Measurements from ENCODE around the gene CDCP2.

CDCP2 gene

DNA sequence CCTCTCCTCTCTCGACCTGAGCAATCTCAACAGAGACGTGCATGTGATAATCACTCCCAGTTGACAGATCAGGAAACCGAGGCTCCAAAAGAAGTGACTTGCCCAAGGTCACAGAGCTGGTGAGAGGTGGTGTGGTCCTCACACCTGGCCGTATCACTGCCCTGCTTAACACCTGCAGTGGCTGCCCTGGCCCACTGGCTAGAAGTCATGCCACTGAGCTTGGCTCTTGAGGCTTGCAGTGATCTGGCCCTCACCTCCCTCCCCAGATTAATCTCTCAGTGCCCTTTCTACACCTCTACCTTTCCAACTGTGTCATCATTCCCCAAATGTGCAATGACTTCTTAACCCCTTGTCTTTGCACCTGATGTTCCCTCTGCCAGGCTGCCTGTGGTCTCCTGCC, 38.8 kb downstream of the CDCP2 start:
- no peak overlapping the region for H3K27ac ChIP-seq (ENCODE audit: low read depth, low read length)

GRCh38 chr1:54112705-54113368, 40.0 kb downstream of the CDCP2 start:
- no peaks in the 10 kb centered on the region for H3K36me3 ChIP-seq (ENCODE audit: insufficient read depth, low read length)
- peaks cover 11% of the 10 kb centered on the region for H3K4me1 ChIP-seq (ENCODE audit: control insufficient read depth, insufficient read depth, low read length, unreplicated experiment)
- no peaks in the 10 kb centered on the region for H3K27me3 ChIP-seq (ENCODE audit: insufficient read depth, low read length)
- no peak overlapping the region for H2AFZ ChIP-seq (ENCODE audit: low read length, unreplicated experiment)
- no peaks in the 10 kb centered on the region for H3K79me2 ChIP-seq (ENCODE audit: control insufficient read depth, insufficient read depth, low read length, unreplicated experiment)
- H3K27ac ChIP-seq (ENCODE audit: low read depth, low read length) = no peak overlapping the region
- no peak overlapping the region for H3K4me3 ChIP-seq (ENCODE audit: low read depth, low read length)

More for the DNA sequence above, 38.8 kb downstream of the CDCP2 start:
- Histone ChIP-seq H3K27me3 (ENCODE audit: insufficient read depth, low read length) (no peaks in the 10 kb centered on the region), H2AFZ (ENCODE audit: low read length, unreplicated experiment) (no peak overlapping the region), H3K79me2 (ENCODE audit: control insufficient read depth, insufficient read depth, low read length, unreplicated experiment) (no peaks in the 10 kb centered on the region), H3K36me3 (ENCODE audit: insufficient read depth, low read length) (no peaks in the 10 kb centered on the region), H3K4me3 (ENCODE audit: low read depth, low read length) (no peak overlapping the region), H3K4me1 (ENCODE audit: control insufficient read depth, insufficient read depth, low read length, unreplicated experiment) (peaks cover 22% of the 10 kb centered on the region)

- Histone ChIP-seq H3K79me2 (ENCODE audit: control insufficient read depth, insufficient read depth, low read length, unreplicated experiment) (no peaks in the 10 kb centered on the region), H3K27ac (ENCODE audit: low read depth, low read length) (no peak overlapping the region), H3K4me1 (ENCODE audit: control insufficient read depth, insufficient read depth, low read length, unreplicated experiment) (peaks cover 4% of the 10 kb centered on the region), H3K36me3 (ENCODE audit: insufficient read depth, low read length) (no peaks in the 10 kb centered on the region), H3K4me3 (ENCODE audit: low read depth, low read length) (no peak overlapping the region), H2AFZ (ENCODE audit: low read length, unreplicated experiment) (no peak overlapping the region), H3K27me3 (ENCODE audit: insufficient read depth, low read length) (no peaks in the 10 kb centered on the region)
Observed at GRCh38 chr1:54112027-54112426, 40.8 kb downstream of the CDCP2 start.

DNA sequence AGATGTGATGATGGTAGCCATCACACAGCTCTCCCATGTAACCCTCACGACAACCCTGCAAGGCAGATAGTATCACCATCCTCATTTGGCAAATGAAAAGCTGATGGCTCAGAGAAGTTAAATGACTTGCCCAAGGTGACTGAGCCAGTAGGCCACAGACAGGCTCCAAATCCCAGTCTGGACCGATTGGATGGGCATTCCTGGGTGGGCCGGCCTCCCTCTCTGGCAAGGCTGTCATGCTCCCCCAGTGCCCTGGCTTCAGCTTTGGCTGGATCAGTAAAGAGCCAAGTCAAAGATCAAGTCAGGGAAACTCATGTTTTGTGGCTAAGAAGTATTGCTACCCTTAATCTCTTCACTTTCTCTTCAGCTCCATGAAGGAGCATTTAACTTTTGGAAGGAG, 41.2 kb downstream of the CDCP2 start:
- Histone ChIP-seq H2AFZ (ENCODE audit: low read length, unreplicated experiment) (no peak overlapping the region), H3K36me3 (ENCODE audit: insufficient read depth, low read length) (no peaks in the 10 kb centered on the region), H3K4me3 (ENCODE audit: low read depth, low read length) (no peak overlapping the region), H3K79me2 (ENCODE audit: control insufficient read depth, insufficient read depth, low read length, unreplicated experiment) (no peaks in the 10 kb centered on the region), H3K27me3 (ENCODE audit: insufficient read depth, low read length) (no peaks in the 10 kb centered on the region), H3K27ac (ENCODE audit: low read depth, low read length) (no peak overlapping the region), H3K4me1 (ENCODE audit: control insufficient read depth, insufficient read depth, low read length, unreplicated experiment) (peaks cover 4% of the 10 kb centered on the region)

DNA sequence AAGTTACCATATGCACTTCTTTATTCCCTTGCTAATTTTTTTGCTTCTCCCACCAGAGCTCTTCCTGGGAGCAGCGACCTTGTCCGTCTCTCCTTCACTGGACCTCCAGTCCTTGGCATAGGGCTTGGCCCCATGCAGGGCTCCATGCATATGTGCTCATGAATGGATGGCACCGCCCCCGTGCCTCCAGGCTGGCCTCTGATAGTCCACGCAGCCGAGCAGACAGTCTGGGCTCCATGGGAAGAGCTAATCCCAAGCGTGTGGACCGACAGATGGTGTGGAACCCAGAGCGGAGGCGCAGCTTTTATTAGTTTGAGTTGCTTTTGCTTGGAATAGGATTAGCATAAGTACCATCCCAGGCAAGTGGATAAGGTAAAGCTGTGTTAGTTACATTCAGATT, 41.8 kb downstream of the CDCP2 start:
- H3K79me2 ChIP-seq (ENCODE audit: control insufficient read depth, insufficient read depth, low read length, unreplicated experiment) = no peaks in the 10 kb centered on the region
- H3K36me3 ChIP-seq (ENCODE audit: insufficient read depth, low read length) = no peaks in the 10 kb centered on the region
- peaks cover 4% of the 10 kb centered on the region for H3K4me1 ChIP-seq (ENCODE audit: control insufficient read depth, insufficient read depth, low read length, unreplicated experiment)
- H3K27me3 ChIP-seq (ENCODE audit: insufficient read depth, low read length) = no peaks in the 10 kb centered on the region
- H3K27ac ChIP-seq (ENCODE audit: low read depth, low read length) = no peak overlapping the region
- H2AFZ ChIP-seq (ENCODE audit: low read length, unreplicated experiment) = no peak overlapping the region
- no peak overlapping the region for H3K4me3 ChIP-seq (ENCODE audit: low read depth, low read length)

- Histone ChIP-seq H2AFZ (ENCODE audit: low read length, unreplicated experiment) (no peak overlapping the region), H3K27me3 (ENCODE audit: insufficient read depth, low read length) (no peaks in the 10 kb centered on the region), H3K79me2 (ENCODE audit: control insufficient read depth, insufficient read depth, low read length, unreplicated experiment) (no peaks in the 10 kb centered on the region), H3K27ac (ENCODE audit: low read depth, low read length) (no peak overlapping the region), H3K4me1 (ENCODE audit: control insufficient read depth, insufficient read depth, low read length, unreplicated experiment) (no peaks in the 10 kb centered on the region), H3K36me3 (ENCODE audit: insufficient read depth, low read length) (no peaks in the 10 kb centered on the region), H3K4me3 (ENCODE audit: low read depth, low read length) (no peak overlapping the region)
Observed at GRCh38 chr1:54109129-54110090, 43.4 kb downstream of the CDCP2 start.

GRCh38 chr1:54108156-54108555, 44.6 kb downstream of the CDCP2 start:
- Histone ChIP-seq H3K79me2 (ENCODE audit: control insufficient read depth, insufficient read depth, low read length, unreplicated experiment) (no peaks in the 10 kb centered on the region), H3K4me3 (ENCODE audit: low read depth, low read length) (no peak overlapping the region), H2AFZ (ENCODE audit: low read length, unreplicated experiment) (no peak overlapping the region), H3K36me3 (ENCODE audit: insufficient read depth, low read length) (no peaks in the 10 kb centered on the region), H3K4me1 (ENCODE audit: control insufficient read depth, insufficient read depth, low read length, unreplicated experiment) (no peaks in the 10 kb centered on the region), H3K27ac (ENCODE audit: low read depth, low read length) (no peak overlapping the region), H3K27me3 (ENCODE audit: insufficient read depth, low read length) (no peaks in the 10 kb centered on the region)

DNA sequence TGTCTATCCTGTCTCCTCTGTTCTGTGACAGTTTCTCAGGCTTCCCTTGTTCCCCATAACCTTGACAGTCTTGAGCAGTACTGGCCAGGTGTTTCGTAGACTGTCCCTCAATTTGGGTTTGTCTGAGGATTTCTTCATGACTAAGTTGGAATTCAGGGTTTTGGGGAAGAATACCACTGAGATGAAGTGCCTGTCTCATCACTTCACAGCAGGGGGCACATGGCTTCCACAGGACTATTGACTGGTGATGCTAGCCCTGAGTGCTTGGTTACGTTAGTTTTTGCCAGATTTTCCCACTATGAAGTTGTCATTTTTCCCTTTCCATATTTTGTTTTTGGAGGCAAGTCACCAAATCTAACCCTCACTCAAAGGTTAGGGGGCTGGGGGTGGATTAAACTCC, 45.7 kb downstream of the CDCP2 start:
- Histone ChIP-seq H2AFZ (ENCODE audit: low read length, unreplicated experiment) (no peak overlapping the region), H3K79me2 (ENCODE audit: control insufficient read depth, insufficient read depth, low read length, unreplicated experiment) (no peaks in the 10 kb centered on the region), H3K4me3 (ENCODE audit: low read depth, low read length) (no peak overlapping the region), H3K27ac (ENCODE audit: low read depth, low read length) (no peak overlapping the region), H3K27me3 (ENCODE audit: insufficient read depth, low read length) (no peaks in the 10 kb centered on the region), H3K36me3 (ENCODE audit: insufficient read depth, low read length) (no peaks in the 10 kb centered on the region), H3K4me1 (ENCODE audit: control insufficient read depth, insufficient read depth, low read length, unreplicated experiment) (no peaks in the 10 kb centered on the region)

DNA sequence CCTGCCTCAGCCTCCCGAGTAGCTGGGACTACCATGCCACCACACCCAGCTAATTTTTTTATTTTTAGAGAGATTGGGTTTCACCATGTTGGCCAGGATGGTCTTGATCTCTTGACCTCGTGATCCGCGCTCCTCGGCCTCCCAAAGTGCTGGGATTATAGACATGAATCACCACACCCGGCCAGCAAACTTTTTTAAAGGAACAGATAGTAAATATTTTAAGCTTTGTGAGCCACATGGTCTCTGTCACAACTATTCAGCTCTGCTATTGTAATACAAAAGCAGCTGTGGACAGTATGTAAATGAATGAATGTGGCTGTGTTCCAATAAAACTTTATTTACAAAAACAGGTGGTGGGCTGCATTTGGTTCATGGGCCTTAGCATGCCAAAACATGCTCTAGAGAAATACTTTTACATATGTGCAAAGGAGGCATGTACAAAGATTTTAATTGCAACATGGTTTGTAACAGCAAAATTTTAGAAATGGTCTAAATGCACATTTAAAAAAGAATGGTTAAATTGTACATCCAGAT, 47.0 kb downstream of the CDCP2 start:
- no peak overlapping the region for H2AFZ ChIP-seq (ENCODE audit: low read length, unreplicated experiment)
- H3K4me1 ChIP-seq (ENCODE audit: control insufficient read depth, insufficient read depth, low read length, unreplicated experiment) = no peaks in the 10 kb centered on the region
- H3K27ac ChIP-seq (ENCODE audit: low read depth, low read length) = no peak overlapping the region
- no peak overlapping the region for H3K4me3 ChIP-seq (ENCODE audit: low read depth, low read length)
- H3K27me3 ChIP-seq (ENCODE audit: insufficient read depth, low read length) = no peaks in the 10 kb centered on the region
- H3K36me3 ChIP-seq (ENCODE audit: insufficient read depth, low read length) = no peaks in the 10 kb centered on the region
- H3K79me2 ChIP-seq (ENCODE audit: control insufficient read depth, insufficient read depth, low read length, unreplicated experiment) = no peaks in the 10 kb centered on the region

- Histone ChIP-seq H3K27ac (ENCODE audit: low read depth, low read length) (no peak overlapping the region), H3K27me3 (ENCODE audit: insufficient read depth, low read length) (no peaks in the 10 kb centered on the region), H3K4me3 (ENCODE audit: low read depth, low read length) (no peak overlapping the region), H3K4me1 (ENCODE audit: control insufficient read depth, insufficient read depth, low read length, unreplicated experiment) (no peaks in the 10 kb centered on the region), H3K36me3 (ENCODE audit: insufficient read depth, low read length) (no peaks in the 10 kb centered on the region), H3K79me2 (ENCODE audit: control insufficient read depth, insufficient read depth, low read length, unreplicated experiment) (no peaks in the 10 kb centered on the region), H2AFZ (ENCODE audit: low read length, unreplicated experiment) (no peak overlapping the region)
Observed at GRCh38 chr1:54105080-54105479, 47.7 kb downstream of the CDCP2 start.
